ENCODE results near the gene TBC1D16.

GRCh38 chr17:79981661-79982101 lies 54.0 kb downstream of the TBC1D16 start:
- TF ChIP-seq EZH2 (IDR thresholded peaks at IDR 0.05; ENCODE audit: insufficient read depth, poor library complexity, severe bottlenecking): no peak
- no peak for TF ChIP-seq EZH2phosphoT487 (IDR thresholded peaks at IDR 0.05; ENCODE audit: insufficient read depth, low read depth)

Data from GM23248 (cell line).